ENCODE data around the gene SLC4A1.
A peak's percentile ranks its signal among the peaks of the same experiment; 100 is the strongest.

The SLC4A1 gene

GRCh38 chr17:44203731-44204440 is 64.0 kb downstream of the SLC4A1 start:
- peak; percentile 67 for DNase-seq

GRCh38 chr17:44202756-44203155 is 65.2 kb downstream of the SLC4A1 start:
- DNase-seq = no peak

GRCh38 chr17:44200478-44201155 is 67.3 kb downstream of the SLC4A1 start:
- no peak for DNase-seq

- DNase-seq = peak; percentile 90
These were observed 68.1 kb downstream of the SLC4A1 start, which contains the start of gene ATXN7L3 for GRCh38 chr17:44199553-44200477. Gene ATXN7L3, minus strand, starts transcription at chr17:44199884. Its CDS starts 1,814 bp downstream, at chr17:44198070.

- no peak for DNase-seq
These were observed 69.0 kb downstream of the SLC4A1 start for GRCh38 chr17:44198721-44199552.

All from GF-D8 (cell line).